Activated T-cell treated with anti-CD3 and anti-CD28 coated beads, Interleukin-2, amount 50 U/mL, for 24 hours (primary cell): ENCODE results near the gene VLDLR.
A peak's percentile ranks its signal among the peaks of the same experiment; 100 is the strongest.

Source experiments
- DNase-seq: peaks from one replicate; pipeline ENCODE4 v3.0.0-alpha.2; 2020
- H3K27ac Mint-ChIP-seq: 2 replicates; pipeline ENCODE4 v1.8.0; 2020; ENCODE audit warnings: mild to moderate bottlenecking, mixed read lengths
- H3K27me3 Mint-ChIP-seq: 2 replicates; pipeline ENCODE4 v1.8.0; 2020; ENCODE audit warnings: mixed read lengths
- H3K36me3 Mint-ChIP-seq: 2 replicates; pipeline ENCODE4 v1.8.0; 2020; ENCODE audit warnings: low read depth, mixed read lengths
- H3K4me1 Mint-ChIP-seq: 2 replicates; pipeline ENCODE4 v1.8.0; 2020; ENCODE audit warnings: low read depth, mixed read lengths
- H3K4me3 Mint-ChIP-seq: 2 replicates; pipeline ENCODE4 v1.8.0; 2020; ENCODE audit warnings: mild to moderate bottlenecking, moderate library complexity, mixed read lengths
- H3K9me3 Mint-ChIP-seq: 2 replicates; pipeline ENCODE4 v1.8.0; 2020; ENCODE audit warnings: mixed read lengths

The VLDLR gene

GRCh38 chr9:2621722-2622460 lies at the start of gene VLDLR:
VLDLR (plus strand) TSS chr9:2621787; CDS start chr9:2622190, 403 bp downstream.
- H3K9me3 Mint-ChIP-seq, result no peaks in the 10 kb centered on the region
- peak; percentile 64 for DNase-seq
- H3K4me1 Mint-ChIP-seq, result peaks cover 14% of the 10 kb centered on the region
- peak within 1 kb of the TSS; percentile 83 for H3K4me3 Mint-ChIP-seq
- no peaks in the 10 kb centered on the region for H3K36me3 Mint-ChIP-seq
- H3K27me3 Mint-ChIP-seq, result peaks cover 80% of the 10 kb centered on the region
- H3K27ac Mint-ChIP-seq, result peak within 1 kb of the TSS; percentile 72

- Mint-ChIP-seq H3K36me3 (no peaks in the 10 kb centered on the region), H3K4me1 (no peaks in the 10 kb centered on the region), H3K27me3 (peaks cover 30% of the 10 kb centered on the region), H3K4me3 (no peak overlapping the region), H3K27ac (no peak overlapping the region), H3K9me3 (no peaks in the 10 kb centered on the region)
- DNase-seq, result no peak
Measured at GRCh38 chr9:2574203-2574602, 47.4 kb upstream of the VLDLR start.

DNA sequence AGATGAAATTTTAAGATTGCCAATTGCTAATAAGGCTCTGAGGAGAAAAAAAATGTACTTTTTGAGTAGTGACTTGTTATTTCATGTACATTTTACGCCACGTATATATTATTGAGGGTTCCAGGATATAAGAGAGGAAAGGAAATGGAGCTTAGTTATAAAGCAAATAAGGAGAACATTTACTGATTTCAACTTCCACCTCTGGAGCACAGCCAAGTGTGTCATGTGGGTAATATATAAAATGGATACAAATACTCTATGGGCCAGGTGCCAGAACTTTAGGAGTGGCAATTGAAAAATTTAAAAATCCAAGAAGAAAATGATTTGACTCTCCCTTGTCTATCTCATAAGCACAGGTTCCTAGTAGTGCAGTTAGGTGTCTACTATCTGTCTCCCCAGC lies 45.0 kb upstream of the VLDLR start:
- H3K4me3 Mint-ChIP-seq, result no peak overlapping the region
- H3K27ac Mint-ChIP-seq, result no peak overlapping the region
- H3K36me3 Mint-ChIP-seq, result no peaks in the 10 kb centered on the region
- H3K9me3 Mint-ChIP-seq, result no peaks in the 10 kb centered on the region
- DNase-seq, result no peak
- no peaks in the 10 kb centered on the region for H3K4me1 Mint-ChIP-seq
- peaks cover 28% of the 10 kb centered on the region for H3K27me3 Mint-ChIP-seq

DNA sequence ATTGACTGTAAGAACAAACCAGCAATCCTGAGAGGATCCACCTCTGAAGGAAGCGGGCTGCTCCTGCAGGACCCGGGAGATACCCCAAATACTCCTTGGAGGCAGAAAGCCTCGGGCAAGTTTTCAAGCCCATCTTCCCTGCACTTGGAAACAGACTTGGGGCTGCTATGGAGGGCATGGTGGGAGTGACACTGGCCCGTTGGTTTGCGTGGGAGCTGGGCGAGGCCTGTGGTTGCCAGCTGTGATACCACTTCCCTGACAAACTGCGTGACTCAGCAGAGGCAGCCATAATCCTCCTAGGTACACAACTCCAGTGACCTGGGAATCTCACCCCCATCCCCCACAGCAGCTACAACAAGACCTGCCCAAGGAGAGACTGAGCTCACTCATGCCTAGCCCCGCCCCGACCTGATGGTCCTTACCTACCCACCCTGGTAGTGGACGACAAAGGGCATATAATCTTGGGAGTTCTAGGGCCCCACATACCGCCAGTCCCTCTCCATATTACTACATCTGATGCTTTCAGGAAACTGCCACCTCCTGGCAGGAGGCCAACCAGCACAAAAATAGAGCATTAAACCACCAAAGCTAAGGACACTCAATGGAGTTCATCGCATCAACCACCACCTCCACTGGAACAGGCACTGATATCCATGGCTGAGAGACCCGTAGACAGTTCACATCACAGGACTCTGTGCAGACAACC lies 38.1 kb upstream of the VLDLR start:
- Mint-ChIP-seq H3K27ac (no peak overlapping the region), H3K27me3 (peaks cover 16% of the 10 kb centered on the region), H3K36me3 (no peaks in the 10 kb centered on the region), H3K9me3 (peaks cover 2% of the 10 kb centered on the region), H3K4me1 (no peaks in the 10 kb centered on the region), H3K4me3 (no peak overlapping the region)
- DNase-seq, result no peak

- no peak overlapping the region for H3K27ac Mint-ChIP-seq
Measured at GRCh38 chr9:2591967-2592366, 29.6 kb upstream of the VLDLR start.

GRCh38 chr9:2593744-2594143 lies 27.8 kb upstream of the VLDLR start:
- no peak for DNase-seq
- no peak overlapping the region for H3K4me3 Mint-ChIP-seq
- H3K36me3 Mint-ChIP-seq, result no peaks in the 10 kb centered on the region
- H3K27me3 Mint-ChIP-seq, result peaks cover 37% of the 10 kb centered on the region
- peaks cover 18% of the 10 kb centered on the region for H3K9me3 Mint-ChIP-seq
- H3K27ac Mint-ChIP-seq, result no peak overlapping the region
- H3K4me1 Mint-ChIP-seq, result no peaks in the 10 kb centered on the region

More at GRCh38 chr9:2591967-2592366, 29.6 kb upstream of the VLDLR start:
- DNase-seq, result no peak
- no peak overlapping the region for H3K4me3 Mint-ChIP-seq
- no peaks in the 10 kb centered on the region for H3K4me1 Mint-ChIP-seq
- H3K9me3 Mint-ChIP-seq, result peaks cover 18% of the 10 kb centered on the region
- peaks cover 26% of the 10 kb centered on the region for H3K27me3 Mint-ChIP-seq
- no peaks in the 10 kb centered on the region for H3K36me3 Mint-ChIP-seq

- Mint-ChIP-seq H3K36me3 (no peaks in the 10 kb centered on the region), H3K9me3 (peaks cover 15% of the 10 kb centered on the region), H3K27me3 (peaks cover 45% of the 10 kb centered on the region), H3K27ac (no peak overlapping the region), H3K4me3 (no peak overlapping the region), H3K4me1 (no peaks in the 10 kb centered on the region)
- no peak for DNase-seq
Measured at GRCh38 chr9:2595973-2596372, 25.6 kb upstream of the VLDLR start.

DNA sequence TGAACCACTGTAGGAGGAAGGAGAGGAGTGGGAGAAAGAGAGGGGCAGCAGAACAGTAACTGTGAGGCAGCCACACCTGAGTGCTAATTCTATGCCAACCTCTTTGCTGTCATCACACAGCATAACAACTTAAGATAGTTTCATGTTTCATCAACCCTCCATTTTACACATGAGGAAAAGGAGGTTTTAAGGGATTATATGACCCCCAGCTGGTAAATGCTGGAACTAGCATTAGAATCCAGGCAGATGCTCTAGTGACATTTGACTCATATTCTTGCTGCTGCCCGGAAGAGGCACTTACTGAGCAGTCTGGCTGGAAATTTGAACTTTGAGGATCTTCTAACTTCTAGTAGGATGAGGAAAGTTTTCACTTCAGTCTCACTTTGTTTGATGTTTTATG lies 24.1 kb upstream of the VLDLR start:
- no peaks in the 10 kb centered on the region for H3K36me3 Mint-ChIP-seq

GRCh38 chr9:2599896-2600295 lies 21.7 kb upstream of the VLDLR start:
- no peak for DNase-seq
- peaks cover 45% of the 10 kb centered on the region for H3K27me3 Mint-ChIP-seq
- no peaks in the 10 kb centered on the region for H3K4me1 Mint-ChIP-seq
- no peak overlapping the region for H3K4me3 Mint-ChIP-seq
- no peak overlapping the region for H3K27ac Mint-ChIP-seq
- no peaks in the 10 kb centered on the region for H3K9me3 Mint-ChIP-seq
- H3K36me3 Mint-ChIP-seq, result no peaks in the 10 kb centered on the region

More for the DNA sequence above, 24.1 kb upstream of the VLDLR start:
- Mint-ChIP-seq H3K27ac (no peak overlapping the region), H3K4me1 (no peaks in the 10 kb centered on the region), H3K27me3 (peaks cover 51% of the 10 kb centered on the region), H3K4me3 (no peak overlapping the region), H3K9me3 (peaks cover 12% of the 10 kb centered on the region)
- DNase-seq, result no peak

DNA sequence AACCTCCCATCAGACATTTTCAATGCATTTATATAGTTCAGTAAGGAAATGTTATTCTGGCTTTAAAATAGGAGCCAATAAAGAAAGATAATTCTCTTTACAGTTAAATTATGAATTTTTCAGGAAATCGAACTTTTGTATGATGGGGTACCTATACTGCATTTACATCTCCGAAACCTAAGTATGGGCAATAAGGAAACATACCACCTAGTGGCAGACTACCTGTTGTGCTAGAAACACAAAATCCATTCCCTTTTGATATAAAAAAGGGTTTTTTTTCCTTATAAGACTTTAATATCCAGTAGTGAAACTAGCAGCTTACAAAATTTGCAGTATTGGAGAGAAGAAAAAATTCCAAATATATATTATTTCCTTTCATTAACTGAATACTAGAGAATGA lies 21.3 kb upstream of the VLDLR start:
- no peaks in the 10 kb centered on the region for H3K9me3 Mint-ChIP-seq
- peaks cover 45% of the 10 kb centered on the region for H3K27me3 Mint-ChIP-seq
- H3K4me1 Mint-ChIP-seq, result no peaks in the 10 kb centered on the region
- no peak overlapping the region for H3K4me3 Mint-ChIP-seq
- DNase-seq, result no peak
- no peak overlapping the region for H3K27ac Mint-ChIP-seq
- no peaks in the 10 kb centered on the region for H3K36me3 Mint-ChIP-seq

GRCh38 chr9:2601785-2602378 lies 19.7 kb upstream of the VLDLR start:
- Mint-ChIP-seq H3K27ac (no peak overlapping the region), H3K4me3 (no peak overlapping the region), H3K4me1 (no peaks in the 10 kb centered on the region), H3K27me3 (peaks cover 36% of the 10 kb centered on the region), H3K9me3 (no peaks in the 10 kb centered on the region), H3K36me3 (no peaks in the 10 kb centered on the region)
- no peak for DNase-seq

GRCh38 chr9:2602704-2603116 lies 18.9 kb upstream of the VLDLR start:
- H3K27me3 Mint-ChIP-seq, result peaks cover 29% of the 10 kb centered on the region
- H3K27ac Mint-ChIP-seq, result no peak overlapping the region
- no peak overlapping the region for H3K4me3 Mint-ChIP-seq
- H3K9me3 Mint-ChIP-seq, result no peaks in the 10 kb centered on the region
- H3K4me1 Mint-ChIP-seq, result no peaks in the 10 kb centered on the region
- H3K36me3 Mint-ChIP-seq, result no peaks in the 10 kb centered on the region
- no peak for DNase-seq

GRCh38 chr9:2603621-2604020 lies 18.0 kb upstream of the VLDLR start:
- no peaks in the 10 kb centered on the region for H3K9me3 Mint-ChIP-seq
- H3K4me3 Mint-ChIP-seq, result no peak overlapping the region
- H3K27ac Mint-ChIP-seq, result no peak overlapping the region
- H3K36me3 Mint-ChIP-seq, result no peaks in the 10 kb centered on the region
- DNase-seq, result no peak
- peaks cover 26% of the 10 kb centered on the region for H3K27me3 Mint-ChIP-seq
- H3K4me1 Mint-ChIP-seq, result no peaks in the 10 kb centered on the region

DNA sequence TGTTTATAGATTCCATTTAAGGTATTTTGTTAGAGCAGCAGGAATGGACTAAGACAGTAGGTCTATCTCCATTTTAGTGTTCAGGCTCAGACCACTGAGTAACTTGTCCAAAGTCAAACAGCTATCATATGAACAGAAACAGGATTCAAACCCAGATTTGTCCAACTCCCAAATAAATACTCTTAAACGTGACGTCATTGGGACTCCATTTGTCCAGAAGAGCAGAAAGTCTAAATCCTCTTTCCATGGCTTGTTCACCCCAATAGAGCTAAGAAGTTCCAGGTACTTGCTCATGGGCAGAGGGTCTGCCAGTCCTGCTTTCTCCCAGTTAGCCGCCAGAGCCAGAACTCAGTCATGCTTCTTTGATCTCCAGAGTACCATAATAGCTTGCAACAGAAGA lies 16.3 kb upstream of the VLDLR start:
- Mint-ChIP-seq H3K9me3 (no peaks in the 10 kb centered on the region), H3K36me3 (no peaks in the 10 kb centered on the region)
- DNase-seq, result no peak

GRCh38 chr9:2608276-2608675 lies 13.3 kb upstream of the VLDLR start:
- Mint-ChIP-seq H3K4me1 (no peaks in the 10 kb centered on the region), H3K9me3 (no peaks in the 10 kb centered on the region), H3K4me3 (no peak overlapping the region), H3K36me3 (no peaks in the 10 kb centered on the region), H3K27me3 (peaks cover 35% of the 10 kb centered on the region), H3K27ac (no peak overlapping the region)
- no peak for DNase-seq

More for the DNA sequence above, 16.3 kb upstream of the VLDLR start:
- Mint-ChIP-seq H3K27ac (no peak overlapping the region), H3K4me1 (no peaks in the 10 kb centered on the region), H3K4me3 (no peak overlapping the region), H3K27me3 (peaks cover 20% of the 10 kb centered on the region)
